Spleen (tissue), 11 donors: ENCODE data around the gene KANSL3. TPM values are rescaled to one million over a fixed set of nuclear protein-coding genes. Genes with fewer than 3 reads are reported as not detected.

Experiments used
- DNase-seq: peaks from one replicate; pipeline ENCODE4 v3.0.0-alpha.2; 2020
- H3K27ac ChIP-seq, 8 donors: fragments of 200-600 bp; sonication (generic) in 7 of 8; 1 replicate in 4 of 8; 2 replicates in 4 of 8; pipeline versions ENCODE4 v1.5.0 to v1.8.0; 2016 to 2021; ENCODE audit warnings: inconsistent platforms in 4 of 8, mild to moderate bottlenecking in 4 of 8, moderate library complexity in 1 of 8
- H3K27me3 ChIP-seq, 7 donors: fragments of 200-600 bp; sonication (generic) in 6 of 7; replicated peaks in 1 of 7; 1 replicate in 4 of 7; 2 replicates in 3 of 7; pipeline versions ENCODE4 v1.5.0 to v1.8.0; 2016 to 2021; ENCODE audit warnings: inconsistent platforms in 3 of 7, mild to moderate bottlenecking in 1 of 7
- H3K36me3 ChIP-seq, 6 donors: fragments of 200-600 bp; sonication (generic) in 5 of 6; 1 replicate in 4 of 6; 2 replicates in 2 of 6; pipeline versions ENCODE4 v1.5.0 to v1.8.0; 2016 to 2021; ENCODE audit warnings: inconsistent platforms in 2 of 6
- H3K4me1 ChIP-seq, 6 donors: fragments of 200-600 bp; sonication (generic) in 5 of 6; 1 replicate in 3 of 6; 2 replicates in 3 of 6; pipeline versions ENCODE4 v1.5.0 to v1.8.0; 2016 to 2021; ENCODE audit warnings: inconsistent platforms in 3 of 6
- H3K4me3 ChIP-seq, 8 donors: fragments of 200-600 bp; sonication (generic) in 7 of 8; 1 replicate in 4 of 8; 2 replicates in 4 of 8; pipeline versions ENCODE4 v1.5.0 to v1.8.0; 2016 to 2021; ENCODE audit warnings: inconsistent platforms in 4 of 8, mild to moderate bottlenecking in 4 of 8, moderate library complexity in 2 of 8
- H3K9me3 ChIP-seq, 8 donors: fragments of 200-600 bp; sonication (generic) in 7 of 8; 1 replicate in 4 of 8; 2 replicates in 4 of 8; pipeline versions ENCODE4 v1.5.0 to v1.8.0; 2016 to 2021; ENCODE audit warnings: inconsistent platforms in 4 of 8
- CTCF ChIP-seq, 11 experiments: fragments of 200-600 bp in 7 of 11; fragments of 450-650 bp in 4 of 11; sonication (generic) in 4 of 11; IDR thresholded peaks in 8 of 11; conservative IDR thresholded peaks in 3 of 11; 1 replicate in 7 of 11; 2 replicates in 4 of 11; pipeline versions ENCODE4 v1.4.0 to v1.8.0; 2016 to 2021; ENCODE audit warnings: antibody characterized with exemption in 11 of 11, inconsistent platforms in 4 of 11, mild to moderate bottlenecking in 1 of 11
- POLR2A ChIP-seq, 3 donors: fragments of 450-650 bp; IDR thresholded peaks; one replicate each; pipeline ENCODE4 v1.5.1; 2017; ENCODE audit warnings: antibody characterized with exemption in 3 of 3, mild to moderate bottlenecking in 1 of 3
- POLR2AphosphoS5 ChIP-seq, 3 donors: sonication (generic); formaldehyde crosslinking; IDR thresholded peaks; one replicate each; pipeline ENCODE4 v1.5.1; 2017; ENCODE audit warnings: antibody characterized with exemption in 3 of 3
- whole genome bisulfite sequencing, 5 donors: extraction: QIAGEN DNeasy Blood & Tissue Kit in 3 of 5; methylation state at CpG; one replicate each; pipeline versions ENCODE4 v1.1.5 to v1.1.7; 2013 to 2018; 5-methylcytosine and 5-hydroxymethylcytosine counted together
- intact Hi-C: fragments of 100-400 bp; cut with DNase I; formaldehyde crosslinking; loops from one replicate; pipeline ENCODE4 v1.15.0; 2023; ENCODE audit warnings: low total_unique reads
- polyA plus RNA-seq, 3 donors: library from polyadenylated mRNA; stranded (reverse); fragments of 200-250 nt; gene quantifications; one replicate each; pipeline ENCODE4 v1.2.1, GENCODE V29; 2013
- total RNA-seq, 7 donors: library from RNA; depleted of rRNA in 3 of 7; stranded (reverse); fragments of >200 nt in 3 of 7; fragmentation: NEBNext Ultra II Directional in 4 of 7; extraction: Animal tissue kit (Norgen Biotek cat#: 25700) in 4 of 7; gene quantifications; one replicate each; pipeline versions ENCODE4 v1.1.0 to v1.2.1, GENCODE V29; 2016 to 2021
- donor health status: healthy with polysubstance abuse.
- donor health status: DM: no; HTN: no; CAD: no; lungs with moderate emphysema.
- donor health status: DM: no; HTN: no; CAD: no.
- donor health status: Bipolar disorder and iron deficiency.
- donor health status: healthy.
- donor health status: DM: no; HTN: no; CAD: no.
- donor health status: DM: yes; HTN: yes; CAD: no.

Gene KANSL3
- total and polyA plus RNA-seq, 10 donors = 10.3 to 59.6 (median 48.6) TPM

DNA sequence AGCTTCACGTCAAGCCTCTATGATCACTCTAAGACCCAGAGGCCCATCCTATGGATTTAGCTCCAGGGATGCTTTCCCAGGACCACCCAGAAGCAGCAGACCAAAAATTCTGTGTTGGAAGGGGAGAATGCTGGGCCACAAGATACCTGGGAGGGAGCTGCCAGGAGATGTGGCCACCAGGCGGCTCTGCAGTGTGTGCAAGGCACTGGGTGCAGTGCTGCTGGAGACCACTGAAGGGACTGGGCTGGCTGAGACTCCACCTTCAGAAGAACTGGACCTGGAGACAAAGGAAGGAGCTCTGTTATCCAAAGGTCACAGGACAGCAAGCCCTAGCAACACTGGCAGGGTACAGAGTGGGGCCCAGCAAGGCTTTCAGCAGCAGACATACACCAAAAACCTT lies 34.0 kb downstream of the KANSL3 start:
- no peak overlapping the region for H3K4me3 ChIP-seq
- no peak overlapping the region for H3K27ac ChIP-seq
- no peaks in the 10 kb centered on the region for H3K9me3 ChIP-seq
- no peak for TF ChIP-seq POLR2A (IDR thresholded peaks at IDR 0.05)
- TF ChIP-seq POLR2AphosphoS5 (IDR thresholded peaks at IDR 0.05) = no peak
- TF ChIP-seq CTCF (IDR thresholded peaks at IDR 0.05 in 8 of 11, conservative IDR thresholded peaks at IDR 0.05 in 3 of 11) = no peak
- intact Hi-C loops = no loop called here
- peaks cover 0 to 29% (median 6%) of the 10 kb centered on the region in 6 donors for H3K4me1 ChIP-seq
- 89 to 100% (median 98%) methylated on average over 2 of the region's 2 CpGs for WGBS, 5 donors
- H3K36me3 ChIP-seq = peaks cover 8 to 100% (median 99%) of the 10 kb centered on the region in 6 donors
- H3K27me3 ChIP-seq = no peaks in the 10 kb centered on the region
- no peak for DNase-seq

DNA sequence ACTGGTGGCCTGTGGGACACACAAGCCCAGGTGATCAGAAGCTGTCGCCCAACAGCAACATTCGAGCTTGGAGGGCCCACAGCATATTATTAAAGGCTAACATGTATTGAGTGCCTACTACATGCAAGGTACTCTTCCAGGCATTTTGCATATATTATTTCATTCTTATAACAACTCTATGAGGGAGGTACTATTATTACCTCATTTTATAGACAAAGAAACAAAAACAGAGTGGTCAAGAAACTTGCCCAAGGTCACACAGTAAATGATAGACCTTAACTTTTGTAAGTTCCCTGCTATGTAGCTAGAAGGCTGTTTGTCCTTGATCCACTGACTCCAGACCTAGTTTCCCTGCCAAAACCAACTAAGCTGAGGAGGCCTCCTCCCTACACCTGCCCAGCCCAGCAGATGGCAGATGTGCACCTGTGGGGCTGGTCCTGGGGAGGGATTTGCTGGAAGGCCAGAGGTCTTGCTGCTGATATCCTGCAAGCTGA lies 35.7 kb downstream of the KANSL3 start:
- Histone ChIP-seq H3K27ac (peak overlapping the region in 2 of 8 donors; percentile 35 to 38), H3K36me3 (peaks cover 3 to 100% (median 99%) of the 10 kb centered on the region in 6 donors), H3K9me3 (no peaks in the 10 kb centered on the region), H3K27me3 (no peaks in the 10 kb centered on the region), H3K4me3 (no peak overlapping the region), H3K4me1 (peaks cover 0 to 20% (median 6%) of the 10 kb centered on the region in 6 donors)
- no peak for DNase-seq
- no peak for TF ChIP-seq POLR2A (IDR thresholded peaks at IDR 0.05)
- TF ChIP-seq CTCF (IDR thresholded peaks at IDR 0.05 in 8 of 11, conservative IDR thresholded peaks at IDR 0.05 in 3 of 11) = no peak
- TF ChIP-seq POLR2AphosphoS5 (IDR thresholded peaks at IDR 0.05) = no peak
- 96 to 100% (median 97%) methylated on average over 2 of the region's 2 CpGs for WGBS, 5 donors
- intact Hi-C loops = no loop called here

GRCh38 chr2:96601382-96602292 lies 36.5 kb downstream of the KANSL3 start:
- no peaks in the 10 kb centered on the region for H3K9me3 ChIP-seq
- intact Hi-C loops = no loop called here
- H3K27ac ChIP-seq = peak overlapping the region in 2 of 8 donors; percentile 35 to 38
- peaks cover 0 to 20% (median 6%) of the 10 kb centered on the region in 6 donors for H3K4me1 ChIP-seq
- WGBS, 5 donors = 88 to 93% (median 89%) methylated on average over 8 of the region's 8 CpGs
- DNase-seq = no peak
- no peak for TF ChIP-seq POLR2AphosphoS5 (IDR thresholded peaks at IDR 0.05)
- TF ChIP-seq POLR2A (IDR thresholded peaks at IDR 0.05) = no peak
- no peak for TF ChIP-seq CTCF (IDR thresholded peaks at IDR 0.05 in 8 of 11, conservative IDR thresholded peaks at IDR 0.05 in 3 of 11)
- no peak overlapping the region for H3K4me3 ChIP-seq
- peaks cover 3 to 100% (median 96%) of the 10 kb centered on the region in 6 donors for H3K36me3 ChIP-seq
- no peaks in the 10 kb centered on the region for H3K27me3 ChIP-seq

GRCh38 chr2:96599941-96600340 lies 38.2 kb downstream of the KANSL3 start:
- DNase-seq = no peak
- no peaks in the 10 kb centered on the region for H3K27me3 ChIP-seq
- TF ChIP-seq CTCF (IDR thresholded peaks at IDR 0.05 in 8 of 11, conservative IDR thresholded peaks at IDR 0.05 in 3 of 11) (no peak), POLR2AphosphoS5 (IDR thresholded peaks at IDR 0.05) (no peak)
- peaks cover 0 to 28% (median 11%) of the 10 kb centered on the region in 6 donors for H3K4me1 ChIP-seq
- H3K27ac ChIP-seq = no peak overlapping the region
- no peak overlapping the region for H3K4me3 ChIP-seq
- no peaks in the 10 kb centered on the region for H3K9me3 ChIP-seq
- intact Hi-C loops = no loop called here
- peaks cover 3 to 100% (median 93%) of the 10 kb centered on the region in 6 donors for H3K36me3 ChIP-seq
- 84 to 95% (median 91%) methylated on average over 2 of the region's 2 CpGs for WGBS, 5 donors
